ENCODE data around the gene GLOD4. TPM values are rescaled to one million over a fixed set of nuclear protein-coding genes. Genes with fewer than 3 reads are reported as not detected.
"Not testable (repeated sequence)": the region's sequence is repeated elsewhere in the genome, so short reads cannot be mapped to it uniquely, and the experiment has no call there.

The GLOD4 gene
- total RNA-seq, 1 donor from 2014 or later, result 124 TPM

DNA sequence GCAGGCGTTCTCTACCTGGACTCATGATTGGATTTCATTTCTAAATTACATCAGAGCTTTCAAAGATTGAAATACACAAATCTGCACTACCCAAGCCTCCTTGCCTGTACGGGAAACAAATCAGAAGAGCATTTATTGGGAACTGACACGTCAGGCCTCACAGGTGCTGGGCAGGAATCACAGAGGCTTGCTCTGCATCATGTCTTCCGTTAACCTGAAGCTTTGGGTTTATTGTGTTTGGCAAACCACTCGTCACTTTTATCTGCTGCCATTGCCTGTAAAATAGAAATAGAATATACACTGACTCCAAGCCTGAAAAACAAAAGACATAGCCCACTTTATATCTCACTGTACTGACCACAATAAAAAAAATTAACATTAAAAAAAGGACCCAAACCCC, 22.1 kb downstream of the GLOD4 start:
- H3K36me3 Mint-ChIP-seq (ENCODE audit: low read depth), result peaks cover 36% of the 10 kb centered on the region

GRCh38 chr17:756010-756567, 26.0 kb downstream of the GLOD4 start:
- DNase-seq (ENCODE audit: low read depth, low spot score); H3K9me3 Mint-ChIP-seq; H3K27me3 Mint-ChIP-seq (ENCODE audit: low read depth): not testable (repeated sequence)
- H3K4me3 Mint-ChIP-seq, result peak overlapping the region; percentile 65
- peaks cover 28% of the 10 kb centered on the region for H3K36me3 Mint-ChIP-seq (ENCODE audit: low read depth)
- peaks cover 38% of the 10 kb centered on the region for H3K4me1 Mint-ChIP-seq
- peak overlapping the region; percentile 75 for H3K27ac Mint-ChIP-seq (ENCODE audit: unreplicated experiment)

More for the DNA sequence above, 22.1 kb downstream of the GLOD4 start:
- TF ChIP-seq, protein P1, sequence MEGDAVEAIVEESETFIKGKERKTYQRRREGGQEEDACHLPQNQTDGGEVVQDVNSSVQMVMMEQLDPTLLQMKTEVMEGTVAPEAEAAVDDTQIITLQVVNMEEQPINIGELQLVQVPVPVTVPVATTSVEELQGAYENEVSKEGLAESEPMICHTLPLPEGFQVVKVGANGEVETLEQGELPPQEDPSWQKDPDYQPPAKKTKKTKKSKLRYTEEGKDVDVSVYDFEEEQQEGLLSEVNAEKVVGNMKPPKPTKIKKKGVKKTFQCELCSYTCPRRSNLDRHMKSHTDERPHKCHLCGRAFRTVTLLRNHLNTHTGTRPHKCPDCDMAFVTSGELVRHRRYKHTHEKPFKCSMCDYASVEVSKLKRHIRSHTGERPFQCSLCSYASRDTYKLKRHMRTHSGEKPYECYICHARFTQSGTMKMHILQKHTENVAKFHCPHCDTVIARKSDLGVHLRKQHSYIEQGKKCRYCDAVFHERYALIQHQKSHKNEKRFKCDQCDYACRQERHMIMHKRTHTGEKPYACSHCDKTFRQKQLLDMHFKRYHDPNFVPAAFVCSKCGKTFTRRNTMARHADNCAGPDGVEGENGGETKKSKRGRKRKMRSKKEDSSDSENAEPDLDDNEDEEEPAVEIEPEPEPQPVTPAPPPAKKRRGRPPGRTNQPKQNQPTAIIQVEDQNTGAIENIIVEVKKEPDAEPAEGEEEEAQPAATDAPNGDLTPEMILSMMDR (conservative IDR thresholded peaks at IDR 0.05), result no peak
- Mint-ChIP-seq H3K27me3 (ENCODE audit: low read depth) (no peaks in the 10 kb centered on the region), H3K4me1 (peaks cover 15% of the 10 kb centered on the region), H3K9me3 (no peaks in the 10 kb centered on the region), H3K27ac (ENCODE audit: unreplicated experiment) (no peak overlapping the region), H3K4me3 (no peak overlapping the region)
- no peak for DNase-seq (ENCODE audit: low read depth, low spot score)

GRCh38 chr17:755319-755961, 26.6 kb downstream of the GLOD4 start:
- peak overlapping the region; percentile 65 for H3K4me3 Mint-ChIP-seq

DNA sequence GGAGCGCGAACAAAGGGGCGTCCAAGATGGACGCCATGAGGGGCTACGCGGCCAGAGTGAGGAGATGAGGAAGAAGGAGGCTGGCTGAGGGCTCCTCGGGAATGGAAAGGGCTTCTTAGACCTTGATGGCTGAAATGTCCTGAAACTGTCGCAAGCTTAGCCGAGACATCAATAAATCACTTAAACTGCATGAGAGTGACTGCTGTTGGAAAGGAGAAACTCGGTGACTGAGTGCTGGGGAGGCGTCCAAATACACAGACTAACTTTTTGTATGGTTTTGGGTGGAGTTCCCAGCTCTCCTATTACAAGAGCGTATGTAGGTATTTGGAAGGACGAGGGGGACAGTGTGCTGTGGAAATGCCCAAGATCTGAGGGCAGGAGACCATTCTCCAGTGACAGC, 28.7 kb downstream of the GLOD4 start:
- H3K4me1 Mint-ChIP-seq, result peaks cover 54% of the 10 kb centered on the region
- DNase-seq (ENCODE audit: low read depth, low spot score), result no peak
- H3K27me3 Mint-ChIP-seq (ENCODE audit: low read depth), result no peaks in the 10 kb centered on the region
- peak overlapping the region; percentile 85 for H3K4me3 Mint-ChIP-seq
- TF ChIP-seq, protein P1 (conservative IDR thresholded peaks at IDR 0.05), result no peak
- no peak overlapping the region for H3K27ac Mint-ChIP-seq (ENCODE audit: unreplicated experiment)
- peaks cover 5% of the 10 kb centered on the region for H3K9me3 Mint-ChIP-seq
- H3K36me3 Mint-ChIP-seq (ENCODE audit: low read depth), result peaks cover 32% of the 10 kb centered on the region

More at GRCh38 chr17:755319-755961, 26.6 kb downstream of the GLOD4 start:
- Mint-ChIP-seq H3K36me3 (ENCODE audit: low read depth) (peaks cover 27% of the 10 kb centered on the region), H3K27ac (ENCODE audit: unreplicated experiment) (peak overlapping the region; percentile 75), H3K4me1 (peaks cover 45% of the 10 kb centered on the region)
- not testable (repeated sequence) for H3K27me3 Mint-ChIP-seq (ENCODE audit: low read depth); DNase-seq (ENCODE audit: low read depth, low spot score); H3K9me3 Mint-ChIP-seq

- peaks cover 39% of the 10 kb centered on the region for H3K36me3 Mint-ChIP-seq (ENCODE audit: low read depth)
- H3K4me3 Mint-ChIP-seq, result peak overlapping the region; percentile 91
- H3K9me3 Mint-ChIP-seq, result peaks cover 5% of the 10 kb centered on the region
- H3K27me3 Mint-ChIP-seq (ENCODE audit: low read depth), result no peaks in the 10 kb centered on the region
- H3K4me1 Mint-ChIP-seq, result peaks cover 54% of the 10 kb centered on the region
- DNase-seq (ENCODE audit: low read depth, low spot score), result no peak
- TF ChIP-seq, protein P1 (conservative IDR thresholded peaks at IDR 0.05), result no peak
- H3K27ac Mint-ChIP-seq (ENCODE audit: unreplicated experiment), result peak overlapping the region; percentile 98
Measured at GRCh38 chr17:752620-753219, 29.4 kb downstream of the GLOD4 start.

GRCh38 chr17:752002-752619, 30.0 kb downstream of the GLOD4 start, which contains the start of gene GEMIN4:
Gene GEMIN4 (minus strand): TSS chr17:752264. CDS start chr17:752142, 122 bp downstream.
- Mint-ChIP-seq H3K27ac (ENCODE audit: unreplicated experiment) (peak within 1 kb of the TSS; percentile 98), H3K4me1 (peaks cover 54% of the 10 kb centered on the region), H3K27me3 (ENCODE audit: low read depth) (no peaks in the 10 kb centered on the region), H3K4me3 (peak within 1 kb of the TSS; percentile 93), H3K9me3 (peaks cover 5% of the 10 kb centered on the region), H3K36me3 (ENCODE audit: low read depth) (peaks cover 37% of the 10 kb centered on the region)
- DNase-seq (ENCODE audit: low read depth, low spot score), result peak; percentile 99
- TF ChIP-seq, protein P1 (conservative IDR thresholded peaks at IDR 0.05), result peak; percentile 97
